HG03354 (cell line): ENCODE results near the gene EXOC3L1.

Experiments used
- ATAC-seq: cut with Tn5 transposase; IDR thresholded peaks from one replicate; pipeline ENCODE4 v1.9.1; 2021; ENCODE audit warnings: mild to moderate bottlenecking; ENCODE audit not compliant: unreplicated experiment, poor library complexity, severe bottlenecking

The EXOC3L1 gene

DNA sequence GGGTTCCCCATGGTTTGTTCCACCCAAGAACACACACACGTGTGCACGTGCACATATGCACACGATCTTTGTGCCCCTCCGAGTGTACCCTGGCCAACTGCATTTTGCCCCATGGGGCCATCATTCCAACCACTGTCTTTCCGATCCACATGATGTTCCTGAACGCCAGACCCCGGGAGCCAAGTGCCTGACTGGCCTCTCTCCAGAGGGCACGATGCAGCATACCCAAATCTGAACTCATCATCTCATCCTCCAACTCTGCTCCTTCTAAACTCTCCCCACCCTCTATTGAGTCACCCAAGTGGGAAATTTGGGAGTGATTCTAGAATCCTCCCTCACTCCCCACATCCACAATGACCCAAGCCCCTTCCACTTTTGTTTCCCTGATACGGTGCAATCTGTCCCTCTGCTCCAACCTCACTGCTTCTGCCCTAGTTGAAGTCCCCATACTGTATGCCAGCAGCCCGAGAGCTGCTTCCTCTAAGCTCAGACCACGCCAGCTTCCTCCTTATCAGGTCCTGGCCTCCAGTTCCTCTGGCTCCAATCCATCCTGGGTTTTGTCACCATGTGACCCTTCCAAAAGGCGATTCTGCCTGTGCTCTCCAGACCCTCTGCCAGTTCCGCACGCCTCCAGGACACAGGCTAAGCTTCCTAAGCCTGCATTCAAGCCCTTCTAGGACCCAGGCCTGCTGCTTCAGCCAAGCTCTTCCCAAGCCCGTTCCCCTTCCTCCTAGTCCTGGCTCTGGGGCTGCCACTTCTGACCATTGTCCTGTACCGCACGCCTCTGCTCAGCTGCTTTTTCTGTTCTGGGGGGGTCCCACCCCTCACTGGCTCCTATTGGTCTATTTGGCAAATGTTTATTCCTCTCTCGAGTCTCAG, 26.9 kb upstream of the EXOC3L1 start:
- no peak for ATAC-seq

DNA sequence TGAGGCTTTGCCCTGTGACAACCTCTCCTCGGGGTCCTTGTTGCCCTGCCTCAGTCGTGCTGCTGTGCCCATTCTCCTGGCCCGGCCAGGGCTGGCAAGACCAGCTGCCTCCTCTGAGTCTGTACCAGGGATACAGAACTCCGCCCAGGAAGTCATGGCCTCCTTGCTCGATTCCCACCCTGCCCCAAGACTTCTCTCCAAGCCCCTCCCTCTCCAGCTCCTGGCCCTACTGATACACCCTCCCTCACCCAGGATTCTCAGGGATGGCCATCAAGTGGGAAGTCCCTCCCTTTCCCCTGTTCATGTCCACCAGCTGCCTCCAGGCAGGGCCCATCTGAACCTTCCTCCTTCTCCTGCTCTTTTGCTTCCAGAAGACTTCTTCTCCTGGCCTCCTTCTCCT, 25.8 kb upstream of the EXOC3L1 start:
- no peak for ATAC-seq

DNA sequence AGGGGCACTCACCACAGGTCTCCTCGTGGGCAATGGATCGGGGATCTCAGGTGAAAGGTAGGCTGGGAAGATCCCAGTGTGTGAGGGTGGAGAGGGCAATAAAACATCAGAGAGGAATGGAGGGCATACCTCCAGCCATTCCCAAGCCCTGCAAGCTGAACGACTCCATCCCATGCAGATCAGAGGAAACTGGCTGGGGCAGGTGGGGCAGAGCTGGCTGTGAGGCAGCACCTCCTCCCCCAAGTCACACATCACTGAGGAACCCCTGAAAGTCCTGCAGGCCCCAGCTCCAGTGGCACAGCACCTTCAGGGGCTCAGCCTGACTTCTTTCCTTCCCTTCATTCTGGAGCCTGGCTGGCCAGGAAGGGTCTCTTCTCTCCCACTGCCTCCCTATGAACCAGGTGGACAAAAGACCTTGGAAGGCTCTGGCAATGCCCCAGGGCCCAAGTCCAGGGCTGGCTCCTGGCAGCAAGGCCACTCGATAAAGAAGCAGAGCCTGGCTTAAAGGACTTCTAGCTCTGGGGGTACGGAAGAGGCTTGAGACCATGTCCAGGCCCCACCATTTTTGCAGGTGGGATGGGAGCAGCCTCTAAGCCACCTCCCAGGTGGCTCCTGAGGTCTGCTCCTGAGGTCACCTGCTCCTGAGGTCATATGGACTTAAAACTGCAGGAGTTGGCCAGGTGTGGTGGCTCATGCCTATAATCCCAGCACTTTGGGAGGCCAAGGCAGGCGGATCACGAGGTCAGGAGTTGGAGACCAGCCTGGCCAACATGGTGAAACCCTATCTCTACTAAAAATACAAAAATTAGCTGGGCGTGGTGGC, 23.5 kb upstream of the EXOC3L1 start:
- ATAC-seq, result no peak

DNA sequence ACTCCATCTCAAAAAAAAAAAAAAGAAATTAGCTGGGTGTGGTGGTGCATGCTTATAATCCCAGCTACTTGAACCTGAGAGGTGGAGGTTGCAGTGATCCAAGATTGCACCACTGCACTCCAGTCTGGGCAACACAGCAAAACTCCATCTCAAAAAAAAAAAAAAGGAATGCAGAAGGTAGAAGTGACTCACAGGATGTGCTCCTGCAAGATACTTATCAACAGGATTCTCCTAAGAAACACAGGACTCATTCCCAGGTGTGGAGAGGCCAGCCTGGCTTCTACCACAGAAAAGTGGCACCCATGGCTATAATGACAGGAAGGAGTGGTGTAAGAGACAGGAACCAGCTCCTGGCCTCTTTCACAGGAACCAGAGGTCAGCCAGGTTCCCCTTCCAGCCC, 22.8 kb upstream of the EXOC3L1 start:
- ATAC-seq, result no peak

DNA sequence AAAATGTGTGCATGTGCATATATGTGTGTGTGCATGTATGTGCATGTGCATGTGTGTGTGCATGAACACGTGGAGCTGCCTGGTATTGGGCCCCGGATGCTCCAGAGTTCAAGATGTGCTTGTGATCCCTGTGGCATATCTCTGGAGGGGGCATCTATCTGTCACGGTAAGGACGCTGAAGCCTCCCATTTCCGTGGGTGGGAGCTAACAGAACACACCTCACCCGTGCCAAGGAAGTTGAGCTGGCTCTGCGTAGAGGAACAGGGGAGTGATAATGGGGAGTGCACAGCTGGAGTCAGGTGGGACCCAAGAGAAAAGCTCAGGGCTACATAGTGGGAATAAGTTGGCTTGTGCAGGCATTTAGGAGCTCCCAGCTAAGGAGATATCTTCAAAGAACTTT, 21.7 kb upstream of the EXOC3L1 start:
- no peak for ATAC-seq

DNA sequence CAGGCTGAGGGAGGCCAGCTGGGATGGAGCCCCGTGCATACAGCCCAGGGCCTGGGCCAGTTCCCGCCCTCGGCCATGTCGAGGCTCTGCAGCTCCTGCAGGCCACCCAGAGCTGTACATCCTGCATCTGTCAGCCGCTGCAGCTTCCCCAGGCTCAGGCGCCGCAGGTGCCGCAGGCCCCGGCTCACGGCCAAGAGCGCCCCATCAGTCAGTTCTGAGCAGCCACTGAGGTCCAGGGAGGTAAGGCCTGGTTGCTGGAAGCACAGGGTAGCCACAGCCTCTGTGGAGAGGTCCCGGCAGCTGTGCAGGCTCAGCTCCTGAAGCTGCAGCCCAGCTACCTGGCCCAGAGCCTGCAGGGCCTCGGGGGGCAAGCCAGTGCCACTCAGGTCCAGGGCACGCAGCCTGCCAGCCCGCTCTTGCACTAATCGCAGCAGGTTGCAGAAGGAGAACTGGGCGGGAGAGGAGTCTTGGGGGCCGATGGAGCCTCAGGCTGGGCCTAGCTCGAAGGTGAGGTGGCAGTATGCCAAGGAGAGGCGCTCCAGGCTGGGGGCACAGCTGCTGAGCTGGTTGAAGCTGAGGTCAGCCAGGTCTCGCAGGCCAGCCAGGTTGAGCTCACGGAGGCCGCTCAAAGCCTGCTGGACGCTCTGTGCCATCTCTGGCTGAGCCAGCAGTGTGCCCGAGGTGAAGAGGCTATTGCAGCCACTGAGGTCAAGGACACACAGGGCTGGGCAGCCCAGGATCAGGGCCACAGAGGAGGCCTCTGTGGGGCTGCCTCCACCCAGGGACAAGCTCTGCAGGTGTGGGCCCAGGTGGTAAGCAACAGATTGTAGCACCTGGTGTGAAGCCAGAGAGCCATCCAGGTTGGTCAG, 20.4 kb upstream of the EXOC3L1 start:
- no peak for ATAC-seq

DNA sequence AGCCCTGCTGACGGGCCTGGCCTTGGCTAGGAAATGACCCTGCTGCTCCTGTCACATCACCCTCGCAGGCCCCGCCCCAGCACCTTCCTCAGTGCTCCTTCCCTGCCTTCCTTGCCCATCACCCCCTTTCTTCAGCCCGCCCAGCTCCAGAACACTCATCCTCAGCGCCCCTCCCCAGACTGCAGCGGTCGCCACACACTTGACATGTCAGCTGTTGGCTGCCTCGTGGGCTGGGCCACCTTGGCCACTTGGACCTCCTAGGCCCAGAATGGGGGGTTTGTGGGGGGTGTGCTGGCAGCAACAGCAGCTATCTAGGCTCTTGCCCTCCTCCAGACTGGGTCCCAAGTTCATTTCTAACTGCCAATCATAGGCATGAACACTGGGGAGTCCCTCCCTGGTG, 19.6 kb upstream of the EXOC3L1 start:
- no peak for ATAC-seq

DNA sequence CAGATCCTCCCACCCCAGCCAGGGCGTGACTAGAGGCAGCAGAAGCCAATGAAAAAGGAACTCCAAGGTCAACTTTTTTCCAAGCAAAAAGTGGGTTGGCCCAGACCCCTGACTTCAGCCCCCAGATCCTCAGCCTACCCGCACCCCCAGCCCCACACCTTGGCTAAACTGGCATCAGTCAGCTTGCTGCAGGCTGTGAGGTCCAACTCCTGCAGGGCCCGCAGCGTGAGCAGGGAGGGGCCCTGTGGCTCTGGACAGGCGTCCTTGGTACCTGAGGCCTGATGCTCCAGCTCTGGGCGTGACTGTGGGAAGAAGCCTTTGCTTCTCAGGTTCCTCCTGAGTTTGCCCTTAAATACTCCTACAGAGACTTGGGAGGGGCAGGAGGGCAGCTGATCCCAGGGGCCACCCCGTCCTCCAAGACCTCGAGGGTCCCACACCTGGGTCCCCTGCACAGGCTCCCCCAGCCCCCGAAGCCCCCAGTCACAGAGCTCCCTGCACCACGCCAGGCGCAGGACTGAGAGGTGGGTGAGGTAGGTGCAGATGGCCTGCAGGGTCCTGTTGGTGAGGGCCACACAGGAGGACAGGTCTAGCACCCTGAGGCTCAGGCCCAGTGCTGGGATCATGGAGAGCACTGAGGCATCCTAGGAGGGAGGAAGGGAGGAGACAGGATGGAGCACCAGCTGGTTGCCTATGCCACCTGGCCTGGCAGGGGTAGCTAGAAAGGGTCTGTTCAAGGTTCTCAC, 18.4 kb upstream of the EXOC3L1 start:
- no peak for ATAC-seq

DNA sequence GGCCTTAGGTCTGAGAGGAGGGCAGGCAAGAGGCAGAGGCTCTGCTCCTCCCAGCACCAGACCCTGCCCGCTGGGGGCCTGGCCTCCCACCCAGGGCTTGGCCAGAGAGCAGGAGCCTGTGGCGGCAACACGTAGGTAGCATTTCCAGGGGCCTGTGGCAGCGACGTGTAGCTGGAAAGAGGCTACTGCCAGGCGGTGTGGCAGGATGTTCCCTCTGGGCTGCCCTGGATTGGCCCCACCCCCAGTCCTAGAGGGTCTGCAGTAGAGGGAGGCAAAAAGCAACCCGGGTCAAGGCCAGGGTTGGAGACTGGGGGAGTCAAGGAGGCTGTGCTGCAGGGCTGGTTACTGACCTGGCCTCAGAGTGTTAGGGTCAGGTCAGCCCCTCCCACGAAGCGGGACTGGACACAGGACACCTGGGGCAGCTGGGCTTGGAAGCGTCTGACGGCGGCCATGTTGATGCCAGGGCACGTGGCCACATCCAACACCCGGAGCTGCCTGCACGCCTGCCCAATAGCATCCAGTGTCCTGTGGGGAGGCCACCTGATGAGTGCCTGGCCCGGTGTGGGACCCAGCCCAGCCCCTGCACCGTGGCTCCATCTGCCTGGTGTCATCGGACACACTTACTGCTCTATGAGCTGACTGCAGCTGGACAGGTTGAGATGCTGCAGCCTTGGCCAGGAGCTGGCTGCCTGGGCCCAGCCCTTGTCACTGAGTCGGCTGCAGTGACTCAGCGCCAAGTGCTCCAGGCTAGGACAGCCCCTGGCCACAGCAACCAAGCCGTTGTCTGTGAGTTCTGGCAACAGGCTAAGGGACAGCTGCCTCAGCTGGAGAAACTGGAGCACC, 17.5 kb upstream of the EXOC3L1 start:
- ATAC-seq, result no peak

DNA sequence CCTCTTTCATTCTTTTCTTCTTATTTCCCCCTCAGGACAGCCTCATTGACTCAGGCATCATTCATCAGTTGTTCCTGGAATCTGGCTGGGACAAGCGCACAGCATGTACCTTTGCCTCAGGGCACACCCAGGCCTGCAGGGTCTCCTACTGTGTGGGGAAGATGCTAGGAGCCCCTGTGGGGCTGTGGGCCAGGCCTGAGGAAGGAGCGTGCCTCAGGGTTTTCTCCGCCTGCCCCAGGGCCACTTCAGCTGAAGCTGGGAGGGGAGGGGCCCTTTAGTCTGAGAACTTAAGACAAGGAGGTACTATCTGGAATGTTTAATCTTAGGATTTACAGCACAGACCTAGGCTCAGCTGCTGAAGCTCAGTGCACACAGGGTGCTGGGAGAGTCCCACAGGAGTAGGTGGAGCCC, 16.9 kb upstream of the EXOC3L1 start:
- no peak for ATAC-seq

DNA sequence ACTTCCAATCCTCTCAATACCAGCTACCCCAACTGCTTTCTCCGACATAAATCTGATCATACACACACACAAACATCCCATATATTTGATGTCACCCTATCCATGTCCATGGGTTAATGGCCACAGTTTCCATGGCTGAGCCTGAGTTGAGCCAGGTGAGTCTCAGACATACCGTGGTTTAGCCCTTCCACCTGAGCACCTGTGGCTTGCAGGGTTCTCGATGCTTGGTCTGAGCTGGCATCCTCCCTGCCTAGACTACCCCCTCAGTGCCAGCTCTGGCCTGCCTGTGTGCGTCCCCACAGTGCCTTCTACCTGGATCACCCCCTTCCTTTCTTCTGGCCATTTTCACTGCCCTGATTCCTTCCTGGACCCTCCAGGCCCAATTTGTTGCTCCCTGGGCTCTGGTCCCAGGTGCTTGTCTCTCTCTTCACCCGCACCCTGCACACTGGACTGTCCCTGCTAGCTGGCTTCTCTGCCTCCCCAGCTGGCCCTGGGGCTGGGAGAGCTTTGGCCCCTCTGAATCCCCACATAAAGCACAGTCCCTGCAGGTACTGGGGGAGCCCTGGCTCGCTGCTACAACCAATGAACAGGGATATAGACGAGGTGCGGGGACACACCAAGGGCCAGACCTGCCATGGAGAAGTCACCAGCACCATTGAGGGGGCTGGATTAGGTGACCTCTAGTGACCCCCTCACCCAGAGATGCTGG, 16.3 kb upstream of the EXOC3L1 start:
- no peak for ATAC-seq

DNA sequence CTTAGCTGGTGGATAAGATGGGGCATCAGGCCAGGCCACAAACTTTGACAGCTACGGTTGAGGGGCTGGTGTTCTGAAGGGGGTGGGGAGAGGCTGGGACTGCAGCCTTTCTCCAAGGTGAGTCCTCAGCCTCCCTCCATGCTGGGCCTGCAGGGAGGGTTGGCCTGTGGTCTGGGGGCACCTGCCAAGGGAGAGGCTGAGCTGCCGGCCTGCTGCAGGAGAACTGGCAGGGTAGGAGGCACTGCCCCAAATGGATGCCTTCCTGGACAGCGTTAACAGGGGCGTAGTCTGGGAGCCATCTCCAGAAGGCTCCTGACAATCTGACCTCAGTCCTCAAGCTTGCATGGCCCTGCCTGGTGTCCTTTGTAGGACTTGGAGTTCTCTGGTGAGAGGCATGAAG, 14.1 kb upstream of the EXOC3L1 start:
- ATAC-seq, result no peak

DNA sequence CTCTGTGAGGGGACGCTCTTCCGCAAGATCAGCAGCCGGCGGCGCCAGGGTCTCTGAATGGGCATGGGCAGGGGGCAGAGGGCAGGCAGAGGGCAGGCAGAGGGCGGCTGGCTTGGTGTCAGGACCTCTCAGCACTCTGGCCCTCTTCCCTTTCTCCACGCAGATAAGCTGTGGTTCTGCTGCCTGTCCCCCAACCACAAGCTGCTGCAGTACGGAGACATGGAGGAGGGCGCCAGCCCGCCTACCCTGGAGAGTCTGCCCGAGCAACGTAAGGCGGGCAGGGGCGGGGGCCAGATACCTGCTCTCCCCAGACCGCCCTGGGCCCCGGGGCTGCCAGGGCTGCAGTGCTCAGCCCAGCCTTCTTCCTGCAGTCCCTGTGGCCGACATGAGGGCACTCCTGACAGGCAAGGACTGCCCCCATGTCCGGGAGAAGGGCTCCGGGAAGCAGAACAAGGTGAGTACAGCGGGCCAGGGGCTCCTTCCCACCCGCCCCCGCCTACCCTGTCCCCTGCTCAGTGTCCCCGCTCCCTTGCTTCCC, 13.1 kb upstream of the EXOC3L1 start:
- no peak for ATAC-seq

DNA sequence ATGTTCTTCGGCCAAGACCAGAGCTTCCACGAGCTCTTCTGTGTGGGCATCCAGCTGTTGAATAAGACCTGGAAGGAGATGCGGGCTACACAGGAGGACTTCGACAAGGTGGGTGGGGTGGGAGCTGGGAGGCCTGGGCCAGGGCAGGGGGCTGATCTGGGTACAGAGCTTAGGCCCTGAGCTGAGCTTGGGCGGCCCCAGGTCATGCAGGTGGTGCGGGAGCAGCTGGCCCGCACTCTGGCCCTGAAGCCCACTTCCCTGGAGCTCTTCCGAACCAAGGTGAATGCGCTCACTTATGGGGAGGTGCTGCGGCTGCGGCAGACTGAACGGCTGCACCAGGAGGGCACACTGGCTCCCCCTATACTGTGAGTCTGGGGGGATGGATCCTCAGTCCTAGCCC, 12.5 kb upstream of the EXOC3L1 start:
- no peak for ATAC-seq

DNA sequence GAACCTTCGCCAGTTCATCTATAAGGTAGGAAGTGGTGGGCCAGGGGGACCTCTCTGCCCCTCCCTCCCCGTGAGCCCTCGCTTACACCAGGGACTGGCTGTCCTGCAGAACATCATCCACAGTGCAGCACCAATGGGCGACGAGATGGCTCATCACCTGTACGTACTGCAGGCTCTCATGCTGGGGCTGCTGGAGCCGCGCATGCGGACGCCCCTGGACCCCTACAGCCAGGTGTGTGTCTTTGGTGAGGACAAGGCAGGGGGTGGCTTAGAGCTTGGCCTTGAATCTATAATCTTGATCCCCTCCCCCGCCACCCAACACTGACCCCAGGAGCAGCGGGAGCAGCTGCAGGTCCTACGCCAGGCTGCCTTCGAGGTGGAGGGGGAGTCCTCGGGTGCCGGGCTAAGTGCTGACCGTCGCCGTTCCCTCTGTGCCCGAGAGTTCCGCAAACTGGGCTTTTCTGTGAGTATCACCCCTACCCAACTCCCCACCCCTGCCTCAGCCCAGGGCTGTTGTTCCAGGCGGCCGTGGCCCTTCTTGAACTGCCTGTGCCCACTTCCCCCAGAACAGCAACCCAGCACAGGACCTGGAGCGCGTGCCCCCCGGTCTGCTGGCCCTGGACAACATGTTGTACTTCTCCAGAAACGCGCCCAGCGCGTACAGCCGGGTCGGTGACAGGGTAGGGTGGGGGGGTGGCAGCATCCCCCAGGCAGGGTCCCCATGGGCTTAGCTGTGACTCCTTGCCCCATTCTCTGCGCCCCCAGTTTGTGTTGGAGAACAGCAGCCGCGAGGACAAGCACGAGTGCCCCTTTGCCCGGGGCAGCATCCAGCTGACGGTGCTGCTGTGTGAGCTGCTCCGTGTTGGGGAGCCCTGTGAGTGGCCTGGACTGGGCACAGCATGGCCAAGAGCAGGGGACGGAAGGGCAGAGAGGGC, 11.7 kb upstream of the EXOC3L1 start:
- no peak for ATAC-seq

DNA sequence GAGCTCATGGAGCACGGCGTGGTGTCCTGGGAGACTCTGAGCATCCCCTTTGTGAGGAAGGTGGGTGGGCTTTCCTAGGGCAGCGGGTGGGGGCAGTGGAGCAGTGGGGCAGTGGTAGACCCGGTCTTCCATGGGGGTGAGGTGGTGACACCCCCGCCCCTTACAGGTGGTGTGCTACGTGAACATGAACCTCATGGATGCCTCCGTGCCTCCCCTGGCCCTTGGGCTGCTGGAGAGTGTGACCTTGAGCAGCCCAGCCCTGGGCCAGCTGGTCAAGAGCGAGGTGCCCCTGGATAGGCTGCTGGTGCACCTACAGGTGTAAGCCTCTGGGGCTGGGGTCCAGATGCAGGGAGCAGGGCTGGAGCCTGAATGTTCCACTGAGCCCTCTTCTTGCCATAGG, 10.6 kb upstream of the EXOC3L1 start:
- ATAC-seq, result no peak

DNA sequence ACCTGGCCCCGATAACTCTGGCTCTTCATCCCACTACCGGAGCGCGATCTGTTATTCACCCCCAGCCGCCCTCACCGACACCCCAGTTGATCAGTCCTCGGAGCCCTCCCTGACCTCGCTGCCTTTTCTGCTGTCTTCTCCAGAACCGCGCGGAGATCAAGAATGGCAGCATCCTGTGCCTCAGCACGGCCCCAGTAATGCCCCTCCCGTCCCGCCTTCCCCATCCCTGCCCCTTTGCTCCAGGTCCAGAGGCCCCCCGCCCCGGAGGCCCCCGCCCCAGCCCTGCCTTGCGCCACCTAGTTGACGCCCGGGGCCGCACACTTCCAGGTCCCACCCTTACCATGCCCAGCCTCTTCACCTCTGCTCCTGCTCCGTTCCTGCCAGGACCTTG, 9.9 kb upstream of the EXOC3L1 start:
- no peak for ATAC-seq
